ENCODE results near the gene SLPI.
A peak's percentile ranks its signal among the peaks of the same experiment; 100 is the strongest.

The SLPI gene

GRCh38 chr20:45275338-45275737, 21.0 kb upstream of the SLPI start:
- no peak for DNase-seq (ENCODE audit: low read depth in 2 of 2)

GRCh38 chr20:45269754-45270270, 15.4 kb upstream of the SLPI start:
- DNase-seq (ENCODE audit: low read depth in 2 of 2): no peak

GRCh38 chr20:45269056-45269455, 14.7 kb upstream of the SLPI start:
- no peak for DNase-seq (ENCODE audit: low read depth in 2 of 2)

GRCh38 chr20:45268531-45268930, 14.2 kb upstream of the SLPI start:
- DNase-seq (ENCODE audit: low read depth in 2 of 2): no peak

DNA sequence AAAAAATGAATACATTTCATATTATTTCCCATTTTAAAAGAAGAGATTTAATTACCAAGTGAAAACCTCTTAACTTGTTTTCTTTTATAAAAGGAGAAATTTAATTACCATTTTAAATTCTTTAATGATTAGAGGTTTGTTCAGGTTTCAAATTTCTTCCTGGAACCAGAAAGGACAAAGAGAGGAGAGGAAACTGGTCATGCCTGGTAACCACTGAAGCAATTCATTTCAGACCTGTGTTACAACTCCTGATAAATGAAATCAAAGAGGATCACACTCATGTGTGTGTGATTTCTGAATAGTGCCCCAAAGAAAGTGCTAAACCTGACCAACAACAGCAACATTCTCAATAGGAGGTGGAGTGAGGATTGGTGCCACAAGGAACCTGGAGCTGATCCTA, 12.6 kb upstream of the SLPI start:
- no peak for DNase-seq (ENCODE audit: low read depth in 2 of 2)

- DNase-seq (ENCODE audit: low read depth in 2 of 2): no peak
Observed at GRCh38 chr20:45263556-45264266, 9.3 kb upstream of the SLPI start.

DNA sequence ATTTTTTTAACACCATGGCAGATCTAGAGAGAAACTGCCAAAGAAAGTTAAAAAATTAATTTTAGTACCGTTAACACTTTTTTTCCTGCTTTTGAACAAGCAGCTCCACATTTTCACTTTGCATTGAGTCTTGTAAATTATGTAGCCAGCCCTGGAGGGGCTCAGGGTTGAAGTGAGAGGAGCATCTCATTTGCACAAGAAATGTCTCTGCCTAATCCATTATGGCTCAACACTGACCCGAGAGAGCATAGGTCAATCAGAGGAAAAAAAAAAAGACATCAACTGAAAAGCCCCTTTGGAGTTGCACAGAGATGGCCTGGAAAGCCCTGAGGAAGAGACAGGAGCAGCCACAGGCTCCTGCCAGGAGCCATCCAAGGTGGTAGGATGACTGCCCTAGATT, 4.3 kb upstream of the SLPI start:
- DNase-seq (ENCODE audit: low read depth in 2 of 2): no peak

DNA sequence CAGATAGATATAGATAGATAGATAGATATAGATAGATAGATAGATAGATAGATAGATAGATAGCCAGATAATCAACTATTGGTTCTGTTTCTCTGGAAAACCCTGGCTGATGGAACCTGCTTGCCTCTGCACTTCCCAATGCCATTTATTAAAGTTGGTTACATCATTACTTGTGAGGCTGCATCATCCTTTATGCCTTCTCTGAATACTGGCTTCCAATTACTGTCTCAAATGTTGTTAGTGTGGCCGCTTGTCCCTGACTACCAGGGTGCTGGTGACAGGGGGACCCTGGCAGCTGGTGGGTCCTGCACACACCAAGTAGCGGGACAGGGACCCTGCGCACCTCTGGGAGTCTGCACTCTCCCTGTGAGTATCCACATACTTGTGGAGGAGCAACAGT, 3.9 kb upstream of the SLPI start:
- DNase-seq (ENCODE audit: low read depth in 2 of 2): no peak

DNA sequence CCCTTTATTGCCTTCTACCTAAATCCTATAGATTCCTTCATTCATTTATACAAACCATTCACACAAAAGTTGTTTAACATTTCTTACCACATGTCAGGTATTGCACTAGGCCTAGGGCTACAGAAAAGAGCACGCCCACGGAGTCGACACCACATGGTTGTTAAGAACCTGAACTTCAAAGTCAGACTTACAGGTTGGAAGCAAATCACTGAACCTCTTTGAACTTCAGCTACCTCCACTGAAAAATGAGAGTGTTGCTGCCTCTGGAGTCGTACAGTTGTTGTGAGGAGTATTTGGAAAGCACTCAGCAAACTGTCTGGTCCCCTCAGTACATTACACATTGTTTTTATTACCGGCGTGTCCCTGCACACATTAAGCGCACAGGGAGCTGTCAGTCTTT, 3.3 kb upstream of the SLPI start:
- DNase-seq (ENCODE audit: low read depth in 2 of 2): no peak

GRCh38 chr20:45257161-45257560, 2.8 kb upstream of the SLPI start:
- no peak for DNase-seq (ENCODE audit: low read depth in 2 of 2)

DNA sequence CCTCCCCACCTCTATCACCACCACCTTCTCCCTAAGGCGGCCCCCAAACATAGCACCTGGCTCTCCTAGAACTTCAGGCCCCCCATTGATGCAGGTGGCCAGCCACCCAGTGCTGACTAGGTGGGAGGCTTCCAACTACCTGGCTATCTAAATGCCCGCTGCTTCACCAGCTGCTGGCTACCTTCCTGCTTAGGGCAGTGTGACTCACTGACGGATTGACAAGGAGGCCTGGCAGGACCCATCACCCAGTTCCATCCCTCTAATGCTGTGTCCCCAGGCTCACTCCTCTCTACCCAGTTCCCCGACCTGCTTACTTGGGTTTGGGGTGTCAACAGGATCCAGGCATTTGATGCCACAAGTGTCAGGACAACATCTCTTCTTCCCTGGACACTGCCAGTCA, 1.1 kb downstream of the SLPI start:
- no peak for DNase-seq (ENCODE audit: low read depth in 2 of 2)

- DNase-seq (ENCODE audit: low read depth in 2 of 2): no peak
Observed at GRCh38 chr20:45251884-45252560, 2.3 kb downstream of the SLPI start.

DNA sequence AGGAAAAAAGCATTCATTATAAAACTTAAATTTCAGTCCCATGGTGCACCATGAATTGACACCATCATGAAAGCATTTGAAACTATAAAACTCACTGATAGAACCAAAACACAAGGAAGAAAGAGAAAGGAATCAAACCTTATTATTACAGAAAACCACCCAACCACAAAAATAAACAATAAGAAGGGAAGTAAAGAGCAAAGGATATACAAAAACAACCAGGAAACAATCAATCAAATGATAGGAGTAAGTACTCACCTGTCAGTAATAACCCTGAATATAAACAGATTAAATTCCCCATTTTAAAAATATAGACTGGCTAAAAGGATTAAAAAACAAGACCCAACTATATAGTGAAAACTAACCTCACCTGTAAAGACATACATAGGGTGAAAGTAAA, 5.8 kb downstream of the SLPI start:
- DNase-seq (ENCODE audit: low read depth in 2 of 2): no peak

GRCh38 chr20:45247865-45248264, 6.5 kb downstream of the SLPI start:
- DNase-seq (ENCODE audit: low read depth in 2 of 2): no peak

- DNase-seq (ENCODE audit: low read depth in 2 of 2): no peak
Observed at GRCh38 chr20:45246109-45246508, 8.3 kb downstream of the SLPI start.

- DNase-seq (ENCODE audit: low read depth in 2 of 2): no peak
Observed at GRCh38 chr20:45238139-45238538, 16.2 kb downstream of the SLPI start.

GRCh38 chr20:45235995-45236394, 18.4 kb downstream of the SLPI start:
- DNase-seq (ENCODE audit: low read depth in 2 of 2): no peak

DNA sequence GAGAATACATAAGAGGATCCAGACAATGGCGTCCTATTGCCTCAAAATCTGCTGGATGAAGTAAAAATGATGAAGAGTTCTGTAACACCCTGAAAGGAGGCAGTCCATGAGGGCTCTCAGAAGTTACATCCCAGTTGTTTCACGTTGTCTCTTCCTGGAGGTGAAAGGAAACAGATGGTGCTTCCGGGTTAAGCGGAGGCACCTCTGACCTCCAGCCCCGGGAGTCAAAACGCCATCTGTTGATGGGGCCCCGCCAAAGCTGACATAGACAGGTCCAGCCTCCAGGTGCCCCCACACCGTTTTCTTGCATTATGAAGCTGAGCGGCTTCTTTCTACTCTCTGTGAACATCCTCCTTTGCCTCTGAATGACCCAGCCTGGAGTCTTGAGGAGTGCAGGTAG, 23.7 kb downstream of the SLPI start:
- DNase-seq (ENCODE audit: low read depth in 2 of 2): no peak

DNA sequence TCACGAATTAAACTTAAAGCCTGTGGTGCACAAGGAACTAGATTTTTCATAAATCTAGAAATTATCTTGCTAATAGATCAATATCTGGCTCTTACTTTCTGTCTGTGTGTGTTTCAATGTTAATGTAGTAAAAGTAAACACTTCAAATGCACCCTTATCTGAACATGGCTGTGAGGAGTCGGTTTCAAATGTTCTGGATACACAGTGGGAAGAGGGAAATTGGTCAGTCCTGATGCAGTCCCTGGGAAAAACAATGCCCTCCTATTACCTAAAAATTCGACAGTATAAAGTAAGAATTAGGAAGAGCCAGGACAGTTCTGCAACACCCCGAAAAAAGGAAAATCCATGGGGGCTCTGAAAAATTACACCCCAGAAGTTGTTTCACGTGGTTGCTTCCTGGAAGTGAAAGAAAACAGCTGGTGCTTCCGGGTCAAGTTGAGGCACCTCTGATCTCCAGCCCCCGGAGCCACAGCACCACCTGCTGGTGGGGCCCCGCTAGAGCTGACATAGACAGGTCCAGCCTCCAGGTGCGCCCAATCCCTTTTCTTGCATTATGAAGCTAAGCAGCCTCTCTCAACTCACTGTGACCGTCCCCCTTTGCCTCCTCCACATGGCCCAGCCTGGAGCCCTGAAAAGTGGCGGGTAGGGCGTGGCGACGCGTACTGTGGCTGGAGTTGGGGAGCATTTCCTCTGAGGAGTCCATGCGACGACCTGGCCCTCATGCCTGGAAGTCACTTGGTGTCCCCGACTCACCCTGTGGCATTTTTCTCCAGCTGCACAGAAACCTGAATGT, 24.9 kb downstream of the SLPI start:
- DNase-seq (ENCODE audit: low read depth in 2 of 2): peak; percentile 50 to 62

DNA sequence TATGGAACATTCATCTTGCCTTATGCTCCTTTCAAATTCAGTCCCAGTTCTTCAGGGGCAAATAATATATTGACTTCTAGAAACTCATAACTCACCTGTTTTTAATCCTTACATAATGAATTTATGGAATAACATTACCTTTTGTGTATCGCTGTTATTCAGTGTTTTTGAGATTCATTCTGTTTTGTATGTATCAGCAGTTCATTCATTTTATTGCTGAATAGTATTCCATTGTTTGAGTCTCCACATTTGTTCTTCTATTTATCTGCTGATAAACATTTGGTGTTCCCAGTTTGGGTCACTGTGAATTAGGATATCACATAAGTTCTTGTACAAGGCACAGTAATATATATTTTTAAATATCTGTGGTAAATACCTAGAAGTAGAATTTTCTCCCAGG, 28.1 kb downstream of the SLPI start:
- DNase-seq (ENCODE audit: low read depth in 2 of 2): no peak

DNA sequence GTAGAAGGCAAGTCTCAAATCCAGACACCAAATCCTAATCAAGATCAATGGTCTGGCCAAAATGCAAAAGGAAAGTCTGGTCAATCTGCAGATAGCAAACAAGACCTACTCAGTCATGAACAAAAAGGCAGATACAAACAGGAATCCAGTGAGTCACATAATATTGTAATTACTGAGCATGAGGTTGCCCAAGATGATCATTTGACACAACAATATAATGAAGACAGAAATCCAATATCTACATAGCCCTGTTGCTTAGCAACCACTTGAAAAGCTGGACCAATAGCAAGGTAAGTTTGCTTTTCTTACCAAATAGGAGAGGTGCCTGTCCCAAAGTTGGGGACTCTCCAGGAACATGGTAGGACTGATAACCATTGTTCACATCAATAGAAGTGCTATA, 31.2 kb downstream of the SLPI start:
- DNase-seq (ENCODE audit: low read depth in 2 of 2): no peak

GRCh38 chr20:45221076-45221475, 33.3 kb downstream of the SLPI start, which contains the start of gene SEMG2:
SEMG2 (plus strand) TSS chr20:45221373; CDS start chr20:45221390, 17 bp downstream.
- no peak for DNase-seq (ENCODE audit: low read depth in 2 of 2)

DNA sequence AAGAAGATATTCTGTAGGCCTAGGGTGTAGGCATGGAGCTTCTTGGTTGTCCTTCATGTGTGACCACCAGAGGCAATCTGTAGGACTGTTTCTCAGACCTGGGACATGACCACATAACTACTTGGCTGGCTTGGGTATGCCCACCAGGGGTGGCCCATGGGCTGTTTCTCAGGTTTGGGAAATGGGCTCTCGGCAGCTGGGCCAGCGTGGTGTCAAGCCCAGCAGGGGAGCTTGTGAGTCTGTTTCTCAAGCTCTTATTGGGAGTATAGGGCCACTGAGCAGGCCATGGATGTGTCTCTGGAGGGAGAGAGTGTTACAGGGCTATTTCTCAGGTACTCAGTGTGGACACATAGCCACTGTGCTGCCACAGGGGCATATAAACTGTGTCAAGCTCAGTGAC, 35.7 kb downstream of the SLPI start:
- no peak for DNase-seq (ENCODE audit: low read depth in 2 of 2)
